Measurements from ENCODE around the gene WNT2B. TPM values are rescaled to one million over a fixed set of nuclear protein-coding genes. Genes with fewer than 3 reads are reported as not detected.

The WNT2B gene
- total RNA-seq, 1 experiment from 2014 or later = 0.68 TPM

DNA sequence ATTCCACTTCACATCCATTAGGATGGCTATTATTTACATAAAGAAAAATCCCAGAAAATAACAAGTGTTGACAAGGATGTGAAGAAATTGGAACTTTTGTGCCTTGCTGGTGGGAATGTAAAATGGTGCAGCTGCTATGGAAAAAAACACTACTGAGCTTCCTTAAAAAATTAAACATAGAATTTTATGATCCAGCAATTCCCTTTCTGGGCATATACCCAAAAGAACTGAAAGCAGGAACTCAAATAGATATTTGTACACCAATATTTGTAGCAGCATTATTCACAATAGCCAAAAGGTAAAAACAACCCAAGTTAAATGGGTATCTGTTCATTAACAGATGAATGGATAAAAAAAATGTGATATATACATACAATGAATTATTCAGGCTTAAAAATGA is 45.6 kb downstream of the WNT2B start:
- no peaks in the 10 kb centered on the region for H3K79me2 ChIP-seq (ENCODE audit: insufficient read depth, low read length)
- no peak overlapping the region for H3T11ph ChIP-seq (ENCODE audit: low read length)
- no peak overlapping the region for H3K4me2 ChIP-seq (ENCODE audit: insufficient read depth, insufficient read length, low read length)
- H3K18ac ChIP-seq (ENCODE audit: insufficient read length, low read depth, low read length) = no peak overlapping the region
- no peak overlapping the region for H2BK5ac ChIP-seq (ENCODE audit: insufficient read length, low read length)
- no peak overlapping the region for H2AK5ac ChIP-seq (ENCODE audit: insufficient read length, low read length)
- no peaks in the 10 kb centered on the region for H3K4me1 ChIP-seq (ENCODE audit: insufficient read depth, low read length)
- no peak overlapping the region for H2BK20ac ChIP-seq (ENCODE audit: low read depth, low read length, poor library complexity, severe bottlenecking)
- no peak overlapping the region for H3K56ac ChIP-seq (ENCODE audit: insufficient read length, low read depth, low read length)
- Mint-ChIP-seq H3K4me1 (no peaks in the 10 kb centered on the region), H3K9me3 (no peaks in the 10 kb centered on the region), H3K4me3 (no peak overlapping the region), H3K36me3 (ENCODE audit: insufficient read depth in 1 of 3, low read depth in 3 of 3) (peaks cover 0 to 7% (median 2%) of the 10 kb centered on the region in 3 experiments; a peak in 5 of 7 replicates), H3K27ac (no peak overlapping the region), H3K27me3 (ENCODE audit: low read depth) (no peaks in the 10 kb centered on the region)
- H3K27ac ChIP-seq (ENCODE audit: insufficient read length, low read depth, low read length) = no peak overlapping the region
- H4K91ac ChIP-seq (ENCODE audit: insufficient read length, low read depth, low read length) = no peak overlapping the region
- no peak overlapping the region for H2AFZ ChIP-seq (ENCODE audit: low read length)
- no peak overlapping the region for H2BK120ac ChIP-seq (ENCODE audit: low read depth, low read length, poor library complexity, severe bottlenecking)
- no peak overlapping the region for H3K14ac ChIP-seq (ENCODE audit: insufficient read depth, low read length)
- H3K9me3 ChIP-seq (ENCODE audit: control insufficient read depth, low read depth, low read length) = no peaks in the 10 kb centered on the region
- H3K23ac ChIP-seq (ENCODE audit: insufficient read length, low read depth, low read length) = no peak overlapping the region
- TF ChIP-seq, protein P1, sequence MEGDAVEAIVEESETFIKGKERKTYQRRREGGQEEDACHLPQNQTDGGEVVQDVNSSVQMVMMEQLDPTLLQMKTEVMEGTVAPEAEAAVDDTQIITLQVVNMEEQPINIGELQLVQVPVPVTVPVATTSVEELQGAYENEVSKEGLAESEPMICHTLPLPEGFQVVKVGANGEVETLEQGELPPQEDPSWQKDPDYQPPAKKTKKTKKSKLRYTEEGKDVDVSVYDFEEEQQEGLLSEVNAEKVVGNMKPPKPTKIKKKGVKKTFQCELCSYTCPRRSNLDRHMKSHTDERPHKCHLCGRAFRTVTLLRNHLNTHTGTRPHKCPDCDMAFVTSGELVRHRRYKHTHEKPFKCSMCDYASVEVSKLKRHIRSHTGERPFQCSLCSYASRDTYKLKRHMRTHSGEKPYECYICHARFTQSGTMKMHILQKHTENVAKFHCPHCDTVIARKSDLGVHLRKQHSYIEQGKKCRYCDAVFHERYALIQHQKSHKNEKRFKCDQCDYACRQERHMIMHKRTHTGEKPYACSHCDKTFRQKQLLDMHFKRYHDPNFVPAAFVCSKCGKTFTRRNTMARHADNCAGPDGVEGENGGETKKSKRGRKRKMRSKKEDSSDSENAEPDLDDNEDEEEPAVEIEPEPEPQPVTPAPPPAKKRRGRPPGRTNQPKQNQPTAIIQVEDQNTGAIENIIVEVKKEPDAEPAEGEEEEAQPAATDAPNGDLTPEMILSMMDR (conservative IDR thresholded peaks at IDR 0.05) = no peak
- no peak overlapping the region for H2BK15ac ChIP-seq (ENCODE audit: low read depth, low read length)
- DNase-seq = no peak
- no peak overlapping the region for H4K8ac ChIP-seq (replicated peaks; ENCODE audit: insufficient read length, low read depth, low read length)
- H3K79me1 ChIP-seq (ENCODE audit: insufficient read depth, low read depth, low read length, poor library complexity, severe bottlenecking) = no peaks in the 10 kb centered on the region
- no peaks in the 10 kb centered on the region for H4K20me1 ChIP-seq (ENCODE audit: control insufficient read depth, insufficient read depth, insufficient read length)
- H3K27me3 ChIP-seq (ENCODE audit: insufficient read depth, low read length) = no peaks in the 10 kb centered on the region
- no peak overlapping the region for H4K5ac ChIP-seq (ENCODE audit: insufficient read length, low read depth, low read length)
- H3K9ac ChIP-seq (ENCODE audit: extremely low read depth, insufficient read length, low read length) = no peak overlapping the region
- H2BK12ac ChIP-seq (ENCODE audit: insufficient read length, low read depth, low read length) = no peak overlapping the region
- no peaks in the 10 kb centered on the region for H3K23me2 ChIP-seq (ENCODE audit: insufficient read length, low read depth, low read length, poor library complexity, severe bottlenecking)
- H3K4ac ChIP-seq (ENCODE audit: low read depth, low read length) = no peak overlapping the region
